Measurements from ENCODE around the gene NCR2. TPM values are rescaled to one million over a fixed set of nuclear protein-coding genes. Genes with fewer than 3 reads are reported as not detected.

Gene NCR2
- total RNA-seq, 1 donor, result not detected

- DNase-seq (ENCODE audit: low read depth), result no peak
- TF ChIP-seq, protein P1, sequence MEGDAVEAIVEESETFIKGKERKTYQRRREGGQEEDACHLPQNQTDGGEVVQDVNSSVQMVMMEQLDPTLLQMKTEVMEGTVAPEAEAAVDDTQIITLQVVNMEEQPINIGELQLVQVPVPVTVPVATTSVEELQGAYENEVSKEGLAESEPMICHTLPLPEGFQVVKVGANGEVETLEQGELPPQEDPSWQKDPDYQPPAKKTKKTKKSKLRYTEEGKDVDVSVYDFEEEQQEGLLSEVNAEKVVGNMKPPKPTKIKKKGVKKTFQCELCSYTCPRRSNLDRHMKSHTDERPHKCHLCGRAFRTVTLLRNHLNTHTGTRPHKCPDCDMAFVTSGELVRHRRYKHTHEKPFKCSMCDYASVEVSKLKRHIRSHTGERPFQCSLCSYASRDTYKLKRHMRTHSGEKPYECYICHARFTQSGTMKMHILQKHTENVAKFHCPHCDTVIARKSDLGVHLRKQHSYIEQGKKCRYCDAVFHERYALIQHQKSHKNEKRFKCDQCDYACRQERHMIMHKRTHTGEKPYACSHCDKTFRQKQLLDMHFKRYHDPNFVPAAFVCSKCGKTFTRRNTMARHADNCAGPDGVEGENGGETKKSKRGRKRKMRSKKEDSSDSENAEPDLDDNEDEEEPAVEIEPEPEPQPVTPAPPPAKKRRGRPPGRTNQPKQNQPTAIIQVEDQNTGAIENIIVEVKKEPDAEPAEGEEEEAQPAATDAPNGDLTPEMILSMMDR (IDR thresholded peaks at IDR 0.05; ENCODE audit: insufficient read depth, low read length), result no peak
- no peak overlapping the region for H3K4me3 ChIP-seq (ENCODE audit: low read depth, low read length)
Measured at GRCh38 chr6:41346441-41346840, 11.0 kb downstream of the NCR2 start.

DNA sequence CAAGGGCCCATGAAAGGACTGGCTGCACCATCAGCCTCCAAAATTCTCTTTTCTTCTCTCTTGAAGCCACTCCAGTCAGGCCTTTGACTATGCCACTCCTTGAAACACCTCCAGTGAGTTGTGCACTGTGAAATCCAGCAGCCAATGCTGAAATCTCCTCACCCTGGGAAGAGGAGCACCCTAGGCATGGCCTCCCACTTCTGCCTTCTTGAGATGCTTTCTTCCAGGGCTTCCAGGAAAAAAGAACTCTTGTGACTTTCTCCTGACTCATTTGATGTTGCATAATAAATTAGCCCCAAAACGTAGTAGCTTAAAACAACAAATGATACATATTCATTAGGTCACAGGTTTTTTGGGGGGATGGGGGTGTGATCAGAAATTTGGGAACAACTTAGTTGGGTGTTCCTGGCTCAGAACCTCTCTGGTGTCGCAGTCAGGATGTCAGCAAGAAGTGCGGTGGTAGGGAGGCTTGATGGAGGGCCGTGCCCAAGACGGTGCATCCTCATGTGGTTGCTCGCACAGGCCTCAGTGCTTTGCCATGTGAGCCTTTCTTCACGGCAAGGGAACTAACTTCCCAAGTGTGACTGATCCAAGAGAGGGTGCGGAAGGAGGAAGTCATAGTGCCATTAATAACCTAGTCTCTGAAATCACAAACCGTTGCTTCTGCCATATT is 12.1 kb downstream of the NCR2 start:
- TF ChIP-seq, protein P1 (IDR thresholded peaks at IDR 0.05; ENCODE audit: insufficient read depth, low read length), result no peak
- no peak overlapping the region for H3K4me3 ChIP-seq (ENCODE audit: low read depth, low read length)
- no peak for DNase-seq (ENCODE audit: low read depth)

- TF ChIP-seq, protein P1 (IDR thresholded peaks at IDR 0.05; ENCODE audit: insufficient read depth, low read length), result no peak
- no peak overlapping the region for H3K4me3 ChIP-seq (ENCODE audit: low read depth, low read length)
- no peak for DNase-seq (ENCODE audit: low read depth)
Measured at GRCh38 chr6:41348934-41349333, 13.5 kb downstream of the NCR2 start.

- no peak for DNase-seq (ENCODE audit: low read depth)
- no peak overlapping the region for H3K4me3 ChIP-seq (ENCODE audit: low read depth, low read length)
- TF ChIP-seq, protein P1 (IDR thresholded peaks at IDR 0.05; ENCODE audit: insufficient read depth, low read length), result no peak
Measured at GRCh38 chr6:41352396-41352795, 17.0 kb downstream of the NCR2 start.

GRCh38 chr6:41352907-41353306 is 17.5 kb downstream of the NCR2 start:
- H3K4me3 ChIP-seq (ENCODE audit: low read depth, low read length), result no peak overlapping the region

GRCh38 chr6:41353333-41353732 is 17.9 kb downstream of the NCR2 start:
- TF ChIP-seq, protein P1 (IDR thresholded peaks at IDR 0.05; ENCODE audit: insufficient read depth, low read length), result no peak
- DNase-seq (ENCODE audit: low read depth), result no peak
- H3K4me3 ChIP-seq (ENCODE audit: low read depth, low read length), result no peak overlapping the region

More at GRCh38 chr6:41352907-41353306, 17.5 kb downstream of the NCR2 start:
- TF ChIP-seq, protein P1 (IDR thresholded peaks at IDR 0.05; ENCODE audit: insufficient read depth, low read length), result no peak
- DNase-seq (ENCODE audit: low read depth), result no peak

- DNase-seq (ENCODE audit: low read depth), result no peak
- TF ChIP-seq, protein P1 (IDR thresholded peaks at IDR 0.05; ENCODE audit: insufficient read depth, low read length), result no peak
- no peak overlapping the region for H3K4me3 ChIP-seq (ENCODE audit: low read depth, low read length)
Measured at GRCh38 chr6:41355952-41356351, 20.5 kb downstream of the NCR2 start.

All from fibroblast of the aortic adventitia (primary cell).